A172 (cell line): ENCODE measurements around the gene RIC3. TPM values are rescaled to one million over a fixed set of nuclear protein-coding genes. Genes with fewer than 3 reads are reported as not detected.

Experiments
- DNase-seq: peaks from one replicate; pipeline ENCODE4 v3.0.0-alpha.2; 2015; ENCODE audit warnings: low spot score
- total RNA-seq: library from RNA; depleted of rRNA; stranded (reverse); fragments of >200 nt; shearing (Covaris generic); gene quantifications from 2 replicates; pipeline ENCODE4 v1.2.3, GENCODE V29; 2014

Gene RIC3
- total RNA-seq, 1 experiment from 2014 or later = 1.1 TPM

GRCh38 chr11:8103909-8104308 is 64.9 kb downstream of the RIC3 start:
- DNase-seq = no peak

- DNase-seq = no peak
Measured at GRCh38 chr11:8102965-8103364, 65.9 kb downstream of the RIC3 start.

- no peak for DNase-seq
Measured at GRCh38 chr11:8102296-8102915, 66.4 kb downstream of the RIC3 start.

GRCh38 chr11:8101421-8101820 is 67.4 kb downstream of the RIC3 start:
- no peak for DNase-seq

GRCh38 chr11:8100605-8101004 is 68.2 kb downstream of the RIC3 start:
- DNase-seq = no peak

- DNase-seq = no peak
Measured at GRCh38 chr11:8100158-8100557, 68.7 kb downstream of the RIC3 start.

- DNase-seq = peak; percentile 78
Measured at GRCh38 chr11:8099291-8099899, 69.4 kb downstream of the RIC3 start.

- no peak for DNase-seq
Measured at GRCh38 chr11:8098879-8099278, 69.9 kb downstream of the RIC3 start.

GRCh38 chr11:8098361-8098760 is 70.5 kb downstream of the RIC3 start:
- peak; percentile 54 for DNase-seq

- no peak for DNase-seq
Measured at GRCh38 chr11:8097926-8098325, 70.9 kb downstream of the RIC3 start.

- DNase-seq = no peak
Measured at GRCh38 chr11:8097468-8097867, 71.4 kb downstream of the RIC3 start.

GRCh38 chr11:8097062-8097461 is 71.8 kb downstream of the RIC3 start:
- DNase-seq = no peak

- DNase-seq = no peak
Measured at GRCh38 chr11:8096575-8096974, 72.2 kb downstream of the RIC3 start.

GRCh38 chr11:8095806-8096522 is 72.9 kb downstream of the RIC3 start:
- DNase-seq = no peak

GRCh38 chr11:8095371-8095770 is 73.5 kb downstream of the RIC3 start:
- DNase-seq = no peak

- DNase-seq = no peak
Measured at GRCh38 chr11:8094656-8095055, 74.2 kb downstream of the RIC3 start.

GRCh38 chr11:8093931-8094575 is 74.8 kb downstream of the RIC3 start:
- DNase-seq = no peak

- peak; percentile 78 for DNase-seq
Measured at GRCh38 chr11:8092587-8093424, 76.0 kb downstream of the RIC3 start.

- no peak for DNase-seq
Measured at GRCh38 chr11:8091721-8092120, 77.1 kb downstream of the RIC3 start.

GRCh38 chr11:8090756-8091155 is 78.1 kb downstream of the RIC3 start:
- DNase-seq = peak; percentile 40

- DNase-seq = no peak
Measured at GRCh38 chr11:8089791-8090510, 78.9 kb downstream of the RIC3 start.
